DOHH2 (cell line): ENCODE data around the gene MIAT.

ENCODE experiments used
- H3F3A ChIP-seq: fragments of 200-600 bp; sonication (generic), shearing (Covaris generic); 2 replicates; pipeline ENCODE4 v1.6.0; 2016; ENCODE audit warnings: antibody characterized with exemption, mild to moderate bottlenecking; ENCODE audit not compliant: control insufficient read depth, insufficient read depth
- H3K27ac ChIP-seq: fragments of 200-600 bp; sonication (generic); 2 replicates; pipeline ENCODE4 v1.5.1; 2014; ENCODE audit warnings: low read depth, mild to moderate bottlenecking, low read length, moderate library complexity
- H3K27me3 ChIP-seq: fragments of 200-600 bp; sonication (generic); 2 replicates; pipeline ENCODE4 v1.6.1; 2014; ENCODE audit warnings: mild to moderate bottlenecking, low read length, mixed read lengths; ENCODE audit not compliant: control insufficient read depth
- H3K36me3 ChIP-seq: fragments of 200-600 bp; sonication (generic); 2 replicates; pipeline ENCODE4 v1.6.1; 2014; ENCODE audit warnings: mild to moderate bottlenecking, low read length, moderate library complexity, mixed read lengths; ENCODE audit not compliant: control insufficient read depth
- H3K4me1 ChIP-seq: fragments of 200-600 bp; sonication (generic); 2 replicates; pipeline ENCODE4 v1.6.1; 2014; ENCODE audit warnings: mild to moderate bottlenecking, low read length, mixed read lengths; ENCODE audit not compliant: control insufficient read depth
- H3K4me2 ChIP-seq: fragments of 200-600 bp; sonication (generic); 2 replicates; pipeline ENCODE4 v1.6.0; 2014; ENCODE audit warnings: mild to moderate bottlenecking, low read length, moderate library complexity
- H3K4me3 ChIP-seq: fragments of 200-600 bp; sonication (generic); 2 replicates; pipeline ENCODE4 v1.5.1; 2014; ENCODE audit warnings: mild to moderate bottlenecking, low read length, mixed read lengths
- H3K79me2 ChIP-seq: fragments of 200-600 bp; sonication (generic); 2 replicates; pipeline ENCODE4 v1.6.1; 2014; ENCODE audit warnings: mild to moderate bottlenecking, low read length, mixed read lengths; ENCODE audit not compliant: control insufficient read depth
- H3K9me2 ChIP-seq: fragments of 200-600 bp; sonication (generic); replicated peaks from 2 replicates; pipeline ENCODE4 v1.6.1; 2014; ENCODE audit warnings: mild to moderate bottlenecking, low read length, mixed read lengths; ENCODE audit not compliant: control insufficient read depth
- H3K9me3 ChIP-seq: fragments of 200-600 bp; sonication (generic); 2 replicates; pipeline ENCODE4 v1.6.1; 2014; ENCODE audit warnings: antibody characterized with exemption, low read length, mixed read lengths; ENCODE audit not compliant: control insufficient read depth, insufficient read depth
- H4K20me1 ChIP-seq: fragments of 200-600 bp; sonication (generic); 2 replicates; pipeline ENCODE4 v1.6.0; 2014; ENCODE audit warnings: low read depth, mild to moderate bottlenecking, antibody characterized with exemption, low read length, moderate library complexity; ENCODE audit not compliant: control insufficient read depth, insufficient read depth
- CTCF ChIP-seq: fragments of 200-600 bp; sonication (generic); IDR thresholded peaks from one replicate; pipeline ENCODE4 v1.5.1; 2014; ENCODE audit warnings: antibody characterized with exemption, mild to moderate bottlenecking, low read depth, low read length; ENCODE audit not compliant: poor library complexity, severe bottlenecking
- EZH2phosphoT487 ChIP-seq: fragments of 200-600 bp; sonication (generic); IDR thresholded peaks from 2 replicates; pipeline ENCODE4 v1.6.1; 2017; ENCODE audit warnings: borderline replicate concordance, mild to moderate bottlenecking, antibody characterized with exemption, low read length, moderate library complexity, mixed read lengths

MIAT gene

GRCh38 chr22:26614322-26614721 lies 43.1 kb upstream of the MIAT start:
- Histone ChIP-seq H3K27me3 (peaks cover 21% of the 10 kb centered on the region), H3K27ac (no peak overlapping the region), H3K4me1 (peaks cover 51% of the 10 kb centered on the region), H3K36me3 (no peaks in the 10 kb centered on the region), H4K20me1 (no peaks in the 10 kb centered on the region), H3K4me3 (no peak overlapping the region), H3F3A (0 out of 2 replicates have a peak, but pooled peaks cover 8% of the 10 kb centered on the region), H3K79me2 (no peaks in the 10 kb centered on the region), H3K9me3 (no peaks in the 10 kb centered on the region), H3K4me2 (no peak overlapping the region), H3K9me2 (no peaks in the 10 kb centered on the region)
- TF ChIP-seq CTCF (no peak), EZH2phosphoT487 (no peak)

GRCh38 chr22:26615149-26615548 lies 42.2 kb upstream of the MIAT start:
- H3K4me3 ChIP-seq: 0 out of 2 replicates have a peak overlapping the region, but pooled peaks have one; percentile 23
- peak overlapping the region; percentile 48 for H3K4me2 ChIP-seq
- H4K20me1 ChIP-seq: no peaks in the 10 kb centered on the region
- no peaks in the 10 kb centered on the region for H3K79me2 ChIP-seq
- no peaks in the 10 kb centered on the region for H3K36me3 ChIP-seq
- peaks cover 18% of the 10 kb centered on the region for H3K27me3 ChIP-seq
- no peaks in the 10 kb centered on the region for H3K9me2 ChIP-seq
- no peaks in the 10 kb centered on the region for H3K9me3 ChIP-seq
- peaks cover 49% of the 10 kb centered on the region for H3K4me1 ChIP-seq
- 0 out of 2 replicates have a peak, but pooled peaks cover 8% of the 10 kb centered on the region for H3F3A ChIP-seq
- no peak overlapping the region for H3K27ac ChIP-seq
- TF ChIP-seq EZH2phosphoT487 (no peak), CTCF (no peak)

- no peaks in the 10 kb centered on the region for H3K9me3 ChIP-seq
- no peaks in the 10 kb centered on the region for H3K79me2 ChIP-seq
- peaks cover 18% of the 10 kb centered on the region for H3K27me3 ChIP-seq
- H3K4me1 ChIP-seq: peaks cover 41% of the 10 kb centered on the region
- 0 out of 2 replicates have a peak overlapping the region, but pooled peaks have one; percentile 23 for H3K4me3 ChIP-seq
- no peaks in the 10 kb centered on the region for H3K9me2 ChIP-seq
- H3F3A ChIP-seq: 0 out of 2 replicates have a peak, but pooled peaks cover 8% of the 10 kb centered on the region
- no peaks in the 10 kb centered on the region for H4K20me1 ChIP-seq
- H3K36me3 ChIP-seq: no peaks in the 10 kb centered on the region
- H3K4me2 ChIP-seq: peak overlapping the region; percentile 50
- no peak overlapping the region for H3K27ac ChIP-seq
- TF ChIP-seq EZH2phosphoT487: no peak
- TF ChIP-seq CTCF: no peak
These were observed 41.5 kb upstream of the MIAT start for GRCh38 chr22:26615830-26616435.
